Mesenteric fat pad (tissue), 1 donor: ENCODE data around the gene XRN1. TPM values are rescaled to one million over a fixed set of nuclear protein-coding genes. Genes with fewer than 3 reads are reported as not detected.
"Not testable (repeated sequence)": the region's sequence is repeated elsewhere in the genome, so short reads cannot be mapped to it uniquely, and the experiment has no call there.

Experiments used
- DNase-seq: peaks from one replicate; pipeline ENCODE4 v3.0.0-alpha.2; 2020; ENCODE audit warnings: low spot score
- long read RNA-seq: library from polyadenylated mRNA; unstranded; transcript quantifications from one replicate; pipeline ENCODE4 v2.0.0, GENCODE V29; 2020
- total RNA-seq: library from RNA; stranded (reverse); fragmentation: NEBNext Ultra II Directional; extraction: Animal tissue kit (Norgen Biotek cat#: 25700); gene quantifications from one replicate; pipeline ENCODE4 v1.2.1, GENCODE V29; 2021
- donor health status: DM: yes; HTN: yes; CAD: no.

XRN1 gene, protein sequence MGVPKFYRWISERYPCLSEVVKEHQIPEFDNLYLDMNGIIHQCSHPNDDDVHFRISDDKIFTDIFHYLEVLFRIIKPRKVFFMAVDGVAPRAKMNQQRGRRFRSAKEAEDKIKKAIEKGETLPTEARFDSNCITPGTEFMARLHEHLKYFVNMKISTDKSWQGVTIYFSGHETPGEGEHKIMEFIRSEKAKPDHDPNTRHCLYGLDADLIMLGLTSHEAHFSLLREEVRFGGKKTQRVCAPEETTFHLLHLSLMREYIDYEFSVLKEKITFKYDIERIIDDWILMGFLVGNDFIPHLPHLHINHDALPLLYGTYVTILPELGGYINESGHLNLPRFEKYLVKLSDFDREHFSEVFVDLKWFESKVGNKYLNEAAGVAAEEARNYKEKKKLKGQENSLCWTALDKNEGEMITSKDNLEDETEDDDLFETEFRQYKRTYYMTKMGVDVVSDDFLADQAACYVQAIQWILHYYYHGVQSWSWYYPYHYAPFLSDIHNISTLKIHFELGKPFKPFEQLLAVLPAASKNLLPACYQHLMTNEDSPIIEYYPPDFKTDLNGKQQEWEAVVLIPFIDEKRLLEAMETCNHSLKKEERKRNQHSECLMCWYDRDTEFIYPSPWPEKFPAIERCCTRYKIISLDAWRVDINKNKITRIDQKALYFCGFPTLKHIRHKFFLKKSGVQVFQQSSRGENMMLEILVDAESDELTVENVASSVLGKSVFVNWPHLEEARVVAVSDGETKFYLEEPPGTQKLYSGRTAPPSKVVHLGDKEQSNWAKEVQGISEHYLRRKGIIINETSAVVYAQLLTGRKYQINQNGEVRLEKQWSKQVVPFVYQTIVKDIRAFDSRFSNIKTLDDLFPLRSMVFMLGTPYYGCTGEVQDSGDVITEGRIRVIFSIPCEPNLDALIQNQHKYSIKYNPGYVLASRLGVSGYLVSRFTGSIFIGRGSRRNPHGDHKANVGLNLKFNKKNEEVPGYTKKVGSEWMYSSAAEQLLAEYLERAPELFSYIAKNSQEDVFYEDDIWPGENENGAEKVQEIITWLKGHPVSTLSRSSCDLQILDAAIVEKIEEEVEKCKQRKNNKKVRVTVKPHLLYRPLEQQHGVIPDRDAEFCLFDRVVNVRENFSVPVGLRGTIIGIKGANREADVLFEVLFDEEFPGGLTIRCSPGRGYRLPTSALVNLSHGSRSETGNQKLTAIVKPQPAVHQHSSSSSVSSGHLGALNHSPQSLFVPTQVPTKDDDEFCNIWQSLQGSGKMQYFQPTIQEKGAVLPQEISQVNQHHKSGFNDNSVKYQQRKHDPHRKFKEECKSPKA (N-terminal part only)
- total RNA-seq = 33.0 TPM
- long read RNA-seq, partial matches to known transcripts = 11 of 20 reads
- long read RNA-seq, other reads (novel, unspliced or antisense) = 8 of 20 reads

DNA sequence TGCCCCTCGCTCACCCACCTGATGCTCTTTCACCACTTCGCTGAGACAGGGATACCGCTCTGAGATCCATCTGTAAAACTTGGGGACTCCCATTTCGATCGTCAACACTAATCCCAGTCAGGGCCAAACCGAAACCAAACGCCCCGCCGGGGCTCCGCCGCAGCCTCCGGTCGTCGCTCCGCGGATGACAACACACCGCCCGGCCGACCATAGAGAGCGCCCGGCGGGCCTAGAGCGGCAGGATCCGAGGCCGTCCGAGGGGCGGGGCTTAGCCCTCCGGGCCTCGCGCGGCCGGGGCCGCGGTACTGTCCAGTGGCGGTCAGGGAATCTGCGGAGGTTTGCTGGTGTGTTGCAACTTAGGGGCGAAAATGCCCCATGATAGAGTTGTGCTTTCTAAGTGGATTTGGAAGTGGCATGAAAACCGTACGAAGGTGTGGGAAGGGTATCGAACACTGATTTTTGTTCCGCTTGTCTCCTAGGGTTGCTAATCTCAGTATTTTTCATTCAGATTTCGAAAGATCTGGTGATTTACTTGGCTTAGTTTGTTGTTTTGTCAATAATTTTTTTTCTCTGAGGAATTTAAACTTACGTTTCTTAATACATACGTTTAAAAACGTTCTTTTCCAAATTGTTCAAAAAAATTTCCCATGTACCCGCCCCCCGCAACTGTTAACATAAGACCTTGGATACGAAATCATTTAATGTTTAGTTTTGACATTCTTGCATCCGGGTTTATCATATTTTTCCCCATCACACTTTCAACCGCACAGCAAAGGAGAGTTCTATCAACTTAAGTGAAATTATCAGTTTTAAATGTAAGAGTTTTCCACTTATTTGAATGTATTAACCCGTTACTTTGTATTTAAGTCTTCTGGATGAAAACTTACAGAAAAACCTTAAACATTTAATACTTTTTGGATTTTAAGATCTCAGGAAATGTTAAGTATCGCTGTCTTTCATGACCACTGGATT is at the start of gene XRN1:
Gene XRN1 (minus strand): TSS at position 186 of the 972 bp plus-strand sequence. CDS start 93 bp downstream, at position 93.
- peak; percentile 98 for DNase-seq

DNA sequence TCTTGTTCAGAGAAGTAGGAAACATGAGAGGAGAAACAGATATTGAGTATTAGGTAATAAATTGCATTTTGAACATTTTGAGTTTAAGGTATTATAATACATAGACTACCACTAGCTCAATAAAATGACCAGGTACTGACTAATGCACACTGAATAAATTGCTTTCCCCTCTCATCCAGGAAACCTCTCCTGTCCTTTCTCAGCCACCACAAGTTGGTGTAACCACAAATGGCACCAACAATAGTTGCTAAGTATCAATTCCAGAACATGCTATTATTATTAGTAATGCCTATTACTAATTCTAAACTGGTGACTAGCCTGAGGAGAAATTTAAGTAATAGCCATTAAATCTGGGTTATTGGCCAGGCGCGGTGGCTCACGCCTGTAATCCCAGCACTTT is 47.3 kb upstream of the XRN1 start:
- no peak for DNase-seq

DNA sequence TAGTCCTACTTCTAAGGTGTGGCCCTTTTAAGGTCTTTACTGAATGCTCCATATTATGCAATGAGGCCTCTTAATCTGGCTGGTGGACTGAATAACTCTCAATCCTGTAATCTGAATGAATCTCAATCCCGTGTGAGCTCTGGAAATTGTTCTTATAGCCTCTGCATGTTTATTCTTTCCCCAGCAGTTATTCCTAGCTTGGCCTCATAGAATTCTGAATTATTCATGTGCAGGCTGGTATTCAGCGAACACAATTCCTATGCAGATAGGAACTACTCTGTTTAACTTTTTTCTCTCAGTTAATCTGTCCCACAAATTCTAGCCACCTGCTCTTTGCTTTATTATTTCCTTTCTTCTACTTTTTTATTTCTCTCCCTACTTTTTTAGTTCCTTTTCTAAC is 44.3 kb upstream of the XRN1 start:
- DNase-seq = no peak

DNA sequence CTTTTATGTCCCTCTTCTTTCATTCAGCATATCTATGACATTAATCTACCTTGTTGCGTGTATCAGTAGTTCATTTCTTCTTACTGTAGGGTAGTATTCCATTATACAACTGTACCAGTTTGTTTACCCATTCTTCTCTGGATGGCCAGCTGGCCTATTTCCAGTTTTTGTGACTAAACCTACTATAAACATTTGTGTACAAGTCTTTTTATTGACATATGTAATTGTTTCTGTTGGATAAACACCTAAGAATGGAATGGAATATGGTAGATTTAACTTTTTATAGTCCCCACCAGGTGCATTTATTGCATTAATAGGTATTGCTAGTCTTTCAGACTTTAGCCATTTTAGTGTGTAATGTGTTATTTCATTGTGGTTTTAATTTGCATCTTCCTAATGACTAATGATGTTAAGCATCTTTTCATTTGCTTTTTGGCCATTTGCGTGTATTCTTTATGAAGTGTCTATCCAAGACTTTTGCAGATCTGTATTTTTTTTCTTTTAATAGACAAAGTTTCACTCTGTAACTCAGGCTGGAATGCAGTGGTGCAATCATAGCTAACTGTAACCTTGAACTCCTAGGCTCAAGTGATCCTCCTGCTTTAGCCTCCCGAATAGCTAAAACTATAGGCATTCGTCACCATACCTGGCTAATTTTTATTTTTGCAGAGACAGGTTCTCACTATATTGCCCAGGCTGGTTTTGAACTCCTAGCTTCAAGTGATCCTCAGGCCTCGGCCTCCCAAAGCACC is 41.9 kb upstream of the XRN1 start:
- no peak for DNase-seq

DNA sequence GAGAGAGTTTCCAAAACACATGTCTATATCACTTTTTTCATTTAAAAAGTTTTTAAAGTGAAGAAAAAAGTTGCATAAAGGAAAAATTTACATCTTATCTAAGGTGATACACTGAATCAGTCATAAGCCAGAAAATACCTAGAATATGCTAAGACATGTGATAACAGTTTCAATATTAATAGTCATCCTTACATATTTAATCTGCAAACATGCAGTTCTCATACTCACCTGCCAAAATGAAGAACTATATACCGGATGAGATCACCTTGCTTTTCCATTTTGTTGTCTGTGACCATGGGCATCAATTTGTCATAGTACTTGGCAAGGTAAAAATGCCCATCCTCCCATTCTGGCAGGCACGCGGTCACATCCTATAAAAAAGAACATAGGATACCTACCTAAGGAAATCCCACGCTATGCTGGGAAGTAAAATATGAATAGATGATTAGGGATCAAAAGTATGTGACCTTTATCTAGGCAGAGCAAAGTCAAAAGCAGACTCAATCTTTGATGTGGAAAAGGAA is 37.1 kb upstream of the XRN1 start:
- DNase-seq = no peak

DNA sequence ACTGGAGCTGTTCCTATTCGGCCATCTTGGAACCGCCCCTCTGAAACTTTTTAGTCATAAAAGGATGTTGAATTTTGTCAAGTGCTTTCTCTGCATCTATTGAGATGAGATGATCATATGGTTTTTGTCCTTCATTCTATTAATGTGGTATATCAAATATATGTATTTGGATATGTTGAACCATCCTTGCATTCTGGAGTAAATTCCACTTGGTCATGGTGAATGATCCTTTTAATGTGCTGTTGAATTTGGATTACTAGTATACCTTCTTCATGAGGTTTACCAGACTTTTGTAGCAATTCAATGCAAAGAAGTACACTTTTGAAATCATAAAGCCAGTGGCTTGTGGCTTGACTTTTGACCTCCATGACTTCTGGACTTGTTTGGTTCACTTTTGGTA is 33.4 kb upstream of the XRN1 start:
- DNase-seq = no peak

DNA sequence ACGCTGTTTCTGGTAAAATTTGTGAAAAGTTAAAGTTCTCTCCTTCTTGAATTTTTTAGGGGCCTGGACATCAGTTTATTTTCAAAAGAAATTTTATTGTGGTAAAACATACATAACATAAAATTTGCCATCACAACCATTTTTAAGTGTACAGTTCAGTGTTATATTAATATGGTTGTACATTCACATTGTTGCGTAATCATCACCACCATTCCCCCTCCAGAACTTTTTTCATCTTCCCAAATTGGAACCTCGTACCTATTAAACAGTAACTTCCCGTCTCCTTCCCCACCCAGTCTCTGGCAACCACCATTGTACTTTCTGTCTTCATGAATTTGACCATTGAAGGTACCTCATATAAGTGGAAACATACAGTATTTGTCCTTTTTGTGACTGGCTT is 23.0 kb upstream of the XRN1 start:
- no peak for DNase-seq

DNA sequence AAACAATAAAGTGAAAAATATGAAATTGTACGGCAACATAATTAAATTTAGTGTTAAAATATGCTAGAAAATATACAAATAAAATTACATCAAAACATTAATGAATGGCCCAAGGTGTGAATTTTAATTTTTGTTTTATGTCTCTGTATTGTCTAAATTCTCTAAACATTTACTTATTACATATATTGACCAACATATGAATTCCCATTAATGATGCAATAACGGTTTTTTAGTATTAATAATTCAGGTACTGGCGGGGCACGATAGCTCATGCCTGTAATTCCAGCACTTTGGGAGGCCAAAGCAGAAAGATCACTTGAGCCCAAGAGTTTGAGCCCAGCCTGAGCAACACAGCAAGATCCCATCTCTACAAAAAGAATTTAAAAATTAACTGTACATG is 20.6 kb upstream of the XRN1 start:
- no peak for DNase-seq

DNA sequence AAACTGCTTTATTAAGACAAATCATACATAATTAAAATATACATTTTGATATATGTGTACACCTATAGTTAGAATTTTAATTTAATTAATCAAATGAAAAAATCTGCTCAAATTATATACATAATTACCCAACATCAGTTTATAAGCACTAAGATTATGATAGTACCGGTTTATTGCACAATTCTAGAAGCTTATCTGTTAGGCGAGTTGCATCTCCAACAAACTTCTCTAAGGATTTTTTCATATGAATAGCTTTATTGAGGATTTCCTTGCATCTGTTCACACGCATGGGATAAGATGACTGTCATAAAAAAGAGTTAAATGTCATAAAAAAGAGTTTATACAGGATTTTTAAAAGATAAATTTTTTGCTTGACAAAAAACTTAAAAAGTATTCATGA is 19.9 kb upstream of the XRN1 start:
- no peak for DNase-seq

DNA sequence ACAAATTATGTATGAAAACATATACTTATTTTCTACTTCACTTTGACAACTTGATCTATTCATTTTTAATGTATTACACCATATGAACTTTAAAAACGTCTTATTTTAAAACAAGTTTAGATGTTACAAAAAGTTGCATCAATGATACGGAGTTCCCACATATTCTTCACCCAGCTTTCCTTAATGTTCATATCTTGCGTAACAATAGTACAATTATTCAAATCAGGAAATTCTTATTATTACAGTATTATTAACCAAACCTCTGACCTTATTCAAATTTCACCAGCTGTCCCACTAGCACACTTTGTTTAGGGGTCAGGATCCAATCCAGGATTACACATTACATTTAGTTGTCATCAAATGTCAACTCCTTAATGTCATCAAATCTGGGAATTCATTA is 12.9 kb upstream of the XRN1 start:
- DNase-seq = no peak

DNA sequence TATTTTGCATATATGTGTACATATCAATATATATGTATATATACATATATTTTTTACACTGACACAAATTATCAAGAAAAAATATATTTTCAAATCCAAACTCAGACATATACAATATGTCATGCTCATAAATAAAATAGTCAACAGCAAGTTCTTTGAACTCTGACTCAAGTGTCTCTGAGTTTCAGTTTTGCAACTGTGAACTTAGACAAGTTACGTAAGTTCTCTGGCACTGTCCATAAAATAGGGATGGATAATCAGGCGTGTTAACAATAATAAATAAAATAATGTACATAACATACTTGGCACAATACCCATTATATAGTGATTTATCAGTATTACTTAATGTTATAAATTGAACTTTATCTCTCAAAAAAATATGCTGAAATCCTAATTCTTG is 12.1 kb upstream of the XRN1 start:
- DNase-seq = no peak

DNA sequence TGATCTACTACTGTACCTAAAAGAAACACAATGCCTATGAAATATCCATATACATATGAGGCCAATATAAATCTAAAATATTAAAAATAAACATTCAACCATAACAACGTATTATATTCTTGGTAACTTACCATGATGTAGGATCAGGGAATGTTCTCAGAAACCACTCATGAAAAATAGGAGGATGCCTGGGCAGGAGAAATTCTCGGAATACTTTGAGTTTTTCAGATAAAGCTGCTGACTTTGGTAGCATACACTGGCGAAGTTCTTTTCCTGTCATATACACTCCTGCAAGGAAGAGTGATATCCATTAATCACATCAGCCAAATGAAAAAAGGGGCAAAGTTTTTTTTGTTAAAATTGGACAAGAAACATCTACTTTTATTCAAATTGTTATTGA is 11.3 kb upstream of the XRN1 start:
- DNase-seq = no peak

DNA sequence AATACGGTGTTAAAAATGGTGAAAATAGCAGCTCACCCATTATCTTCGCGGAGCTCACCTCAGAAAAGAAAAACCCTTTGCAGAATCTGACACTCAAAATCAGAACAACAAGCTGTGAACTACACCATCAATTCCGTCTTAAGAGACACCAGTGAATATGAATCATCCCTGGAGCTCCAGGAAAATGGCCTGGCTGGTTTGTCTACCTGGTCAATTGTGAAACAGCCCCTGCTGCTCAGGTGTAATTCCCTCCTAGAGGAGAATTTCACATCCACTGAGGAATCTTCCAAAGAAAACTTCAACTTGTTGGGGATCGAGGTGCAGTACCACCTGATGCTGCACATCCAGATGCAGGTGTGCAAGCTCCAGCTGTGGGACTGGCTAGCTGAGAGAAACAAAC is 3.0 kb upstream of the XRN1 start:
- DNase-seq = no peak

DNA sequence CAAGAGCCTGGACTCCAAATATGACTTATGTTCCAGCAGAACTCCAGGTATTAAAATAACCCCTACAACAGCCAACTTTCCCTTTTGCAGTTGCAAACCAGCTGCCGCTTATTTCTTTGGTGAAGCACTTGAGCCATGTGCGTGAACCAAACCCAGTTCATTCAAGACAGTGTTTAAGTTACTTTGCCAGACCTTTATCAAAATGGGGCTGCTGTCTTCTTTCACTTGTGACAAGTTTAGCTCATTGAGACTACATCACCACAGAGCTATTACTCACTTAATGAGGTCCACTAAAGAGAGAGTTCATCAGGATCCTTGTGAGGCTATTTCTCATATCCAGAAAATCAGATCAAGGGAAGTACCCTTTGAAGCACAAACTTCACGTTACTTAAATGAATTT is 2.4 kb upstream of the XRN1 start:
- DNase-seq = no peak

DNA sequence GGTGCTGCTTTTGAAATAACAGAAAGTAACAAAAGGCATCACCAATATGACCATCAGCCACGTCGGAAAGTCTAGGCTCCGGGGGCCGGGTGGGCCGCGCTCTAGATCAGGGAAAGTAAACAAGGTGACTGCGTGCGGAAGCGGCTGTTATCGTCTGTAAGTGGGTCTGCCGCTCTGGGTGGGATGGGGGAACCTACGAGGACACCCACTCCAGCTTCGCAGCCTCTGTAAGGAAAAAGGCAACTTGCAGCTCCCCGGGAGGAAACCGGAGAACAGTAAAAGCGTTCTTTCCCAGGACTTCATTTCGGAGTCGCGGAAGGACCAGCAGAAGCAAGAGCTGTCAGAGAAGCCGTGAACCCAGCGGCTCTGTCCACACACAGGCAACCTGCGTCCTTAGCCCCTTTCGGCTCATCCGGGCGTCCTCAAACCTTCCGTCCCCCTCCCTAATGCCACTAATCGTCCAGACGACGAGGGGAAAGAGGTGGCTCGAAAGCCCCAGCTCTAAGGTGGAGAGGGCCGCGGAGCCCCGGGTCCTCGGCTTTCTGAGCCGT is 461 bp downstream of the XRN1 start:
- DNase-seq = no peak

DNA sequence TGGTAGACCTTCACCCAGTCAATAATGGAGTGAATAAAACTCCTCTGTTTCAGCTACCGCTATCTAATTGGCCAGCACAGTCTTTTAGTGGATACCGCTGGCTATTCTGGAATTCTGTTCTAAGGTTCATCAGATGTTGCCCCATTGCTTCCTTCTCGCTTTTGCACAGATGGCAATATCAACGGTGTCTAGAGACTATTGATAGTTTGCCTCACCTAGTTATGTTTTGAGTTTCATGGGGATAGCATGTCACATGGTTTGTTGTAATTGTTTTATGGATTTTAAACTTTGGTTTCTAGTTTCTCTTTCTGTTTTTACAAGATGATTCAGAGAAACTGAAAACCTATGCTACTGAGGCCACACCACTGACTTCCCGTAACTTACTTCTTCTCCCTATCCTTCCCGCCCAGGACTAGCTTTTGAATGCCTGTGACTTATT is 2.0 kb downstream of the XRN1 start:
- DNase-seq = no peak

DNA sequence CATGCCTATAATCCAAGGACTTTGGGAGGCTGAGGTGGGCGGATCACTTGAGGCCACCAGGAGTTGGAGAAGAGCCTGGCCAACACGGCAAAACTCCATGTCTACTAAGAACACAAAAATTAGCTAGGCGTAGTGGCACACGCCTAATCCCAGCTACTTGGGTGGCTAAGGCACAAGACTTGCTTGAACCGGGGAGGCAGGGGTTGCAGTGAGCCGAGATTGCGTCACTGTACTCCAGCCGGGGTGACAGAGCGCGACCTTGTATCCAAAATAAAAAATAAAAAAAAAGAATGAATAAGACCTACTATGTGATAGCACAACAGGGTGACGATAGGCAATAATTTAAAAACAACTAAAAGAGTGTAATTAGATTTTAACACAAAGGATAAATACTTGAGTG is 3.5 kb downstream of the XRN1 start:
- DNase-seq = no peak

DNA sequence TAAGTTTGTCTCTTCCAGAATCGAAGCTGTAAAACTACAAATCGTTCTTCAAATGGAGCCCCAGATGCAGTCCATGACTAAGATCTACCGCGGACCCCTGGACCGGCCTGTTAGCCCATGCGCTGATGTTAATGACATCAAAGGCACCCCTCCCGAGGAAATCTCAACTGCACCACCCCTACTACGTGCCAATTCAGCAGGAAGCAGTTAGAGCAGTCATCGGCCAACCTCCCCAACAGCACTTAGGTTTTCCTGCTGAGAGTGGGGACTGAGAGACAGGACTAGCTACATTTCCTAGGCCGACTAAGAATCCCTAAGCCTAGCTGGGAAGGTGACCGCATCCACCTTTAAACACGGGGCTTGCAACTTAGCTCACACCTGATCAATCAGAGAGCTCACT is 4.8 kb downstream of the XRN1 start:
- DNase-seq = not testable (repeated sequence)
